Measurements from ENCODE around the gene PCGF1.

Gene PCGF1

GRCh38 chr2:74536166-74536950 lies 28.9 kb upstream of the PCGF1 start:
- DNase-seq, result no peak

GRCh38 chr2:74535440-74535965 lies 28.0 kb upstream of the PCGF1 start:
- no peak for DNase-seq

- DNase-seq, result no peak
Observed at GRCh38 chr2:74534411-74534810, 26.9 kb upstream of the PCGF1 start.

GRCh38 chr2:74533464-74533863 lies 26.0 kb upstream of the PCGF1 start:
- no peak for DNase-seq

DNA sequence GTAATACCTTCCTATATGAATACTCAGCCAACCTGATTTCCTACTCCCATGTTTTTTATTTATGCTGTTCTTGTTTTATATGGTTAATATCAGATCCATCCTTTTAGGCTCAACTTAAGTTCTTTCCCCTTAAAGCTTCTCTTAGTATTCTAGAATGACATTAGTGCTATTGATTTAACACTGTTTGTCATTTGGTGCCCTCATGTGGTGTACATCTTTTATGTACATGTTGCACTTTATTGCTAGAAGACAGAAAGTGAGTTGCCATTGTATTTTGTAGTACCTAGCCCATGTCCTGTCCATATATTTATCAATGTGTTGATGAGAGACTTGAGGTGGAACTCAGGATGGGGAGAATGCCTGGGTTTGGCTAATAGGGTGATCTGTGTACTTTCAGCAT lies 24.7 kb upstream of the PCGF1 start:
- DNase-seq, result no peak

GRCh38 chr2:74531666-74532065 lies 24.2 kb upstream of the PCGF1 start:
- DNase-seq, result no peak

DNA sequence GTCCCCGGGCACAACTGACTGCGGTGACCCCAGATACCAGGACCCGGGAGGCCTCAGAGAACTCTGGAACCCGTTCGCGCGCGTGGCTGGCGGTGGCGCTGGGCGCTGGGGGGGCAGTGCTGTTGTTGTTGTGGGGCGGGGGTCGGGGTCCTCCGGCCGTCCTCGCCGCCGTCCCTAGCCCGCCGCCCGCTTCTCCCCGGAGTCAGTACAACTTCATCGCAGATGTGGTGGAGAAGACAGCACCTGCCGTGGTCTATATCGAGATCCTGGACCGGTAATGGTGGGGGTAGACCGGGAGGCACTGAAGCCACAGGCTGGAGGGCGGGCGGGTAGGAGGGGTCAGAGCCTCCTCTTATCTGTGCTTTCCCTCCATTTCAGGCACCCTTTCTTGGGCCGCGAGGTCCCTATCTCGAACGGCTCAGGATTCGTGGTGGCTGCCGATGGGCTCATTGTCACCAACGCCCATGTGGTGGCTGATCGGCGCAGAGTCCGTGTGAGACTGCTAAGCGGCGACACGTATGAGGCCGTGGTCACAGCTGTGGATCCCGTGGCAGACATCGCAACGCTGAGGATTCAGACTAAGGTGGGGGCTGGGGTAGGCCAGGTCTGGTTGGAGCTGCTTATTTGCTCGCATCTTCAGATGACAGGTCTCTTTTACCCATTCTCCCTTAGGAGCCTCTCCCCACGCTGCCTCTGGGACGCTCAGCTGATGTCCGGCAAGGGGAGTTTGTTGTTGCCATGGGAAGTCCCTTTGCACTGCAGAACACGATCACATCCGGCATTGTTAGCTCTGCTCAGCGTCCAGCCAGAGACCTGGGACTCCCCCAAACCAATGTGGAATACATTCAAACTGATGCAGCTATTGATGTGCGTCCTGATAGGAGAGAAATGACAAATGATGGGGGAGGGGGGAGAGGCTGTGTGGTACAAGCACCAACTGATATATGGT lies 23.0 kb upstream of the PCGF1 start:
- peak; percentile 43 for DNase-seq

DNA sequence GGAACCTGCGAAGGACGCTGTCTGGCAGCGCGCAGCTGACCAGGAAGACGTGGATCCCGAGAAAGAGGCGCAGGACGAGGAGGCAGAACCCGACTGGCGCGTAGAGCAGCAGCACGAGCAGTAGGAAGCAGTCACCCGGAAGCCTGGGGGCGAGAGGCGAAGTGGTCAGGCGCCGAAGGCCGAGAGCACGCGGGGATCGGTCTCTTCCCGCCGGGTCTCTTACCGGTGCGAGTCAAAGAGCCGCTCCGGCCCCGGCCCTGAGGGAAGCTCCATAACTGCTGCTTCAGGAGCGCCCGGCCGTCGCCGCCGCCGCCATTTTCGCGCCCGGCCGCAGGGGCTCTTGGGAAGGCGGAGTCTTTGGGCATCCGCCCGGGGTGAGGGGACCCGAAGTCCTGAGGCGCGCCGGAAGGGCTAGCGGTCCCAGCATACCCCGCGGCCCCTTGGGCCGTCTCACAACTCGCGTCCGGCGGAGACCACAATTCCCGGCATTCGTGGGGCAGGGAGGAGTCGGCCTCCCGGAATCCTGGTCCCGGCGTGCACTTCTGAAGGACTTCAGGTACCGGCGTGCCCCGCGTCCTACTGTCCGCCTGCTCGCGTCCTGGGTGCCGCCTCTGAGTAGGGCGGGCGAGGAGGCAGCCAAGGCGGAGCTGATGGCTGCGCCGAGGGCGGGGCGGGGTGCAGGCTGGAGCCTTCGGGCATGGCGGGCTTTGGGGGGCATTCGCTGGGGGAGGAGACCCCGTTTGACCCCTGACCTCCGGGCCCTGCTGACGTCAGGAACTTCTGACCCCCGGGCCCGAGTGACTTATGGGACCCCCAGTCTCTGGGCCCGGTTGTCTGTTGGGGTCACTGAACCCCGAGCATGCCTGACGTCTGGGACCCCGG lies 22.1 kb upstream of the PCGF1 start, which contains the start of the genes AUP1 and HTRA2:
Gene AUP1, minus strand, starts transcription at position 350 of the 882 bp plus-strand sequence. Its CDS starts 77 bp downstream, at position 273.
Gene HTRA2, plus strand, starts transcription at position 577 of the 882 bp plus-strand sequence. Its CDS starts 74 bp downstream, at position 651.
- DNase-seq, result peak; percentile 85

GRCh38 chr2:74528600-74529356 lies 21.3 kb upstream of the PCGF1 start:
- DNase-seq, result peak; percentile 34

DNA sequence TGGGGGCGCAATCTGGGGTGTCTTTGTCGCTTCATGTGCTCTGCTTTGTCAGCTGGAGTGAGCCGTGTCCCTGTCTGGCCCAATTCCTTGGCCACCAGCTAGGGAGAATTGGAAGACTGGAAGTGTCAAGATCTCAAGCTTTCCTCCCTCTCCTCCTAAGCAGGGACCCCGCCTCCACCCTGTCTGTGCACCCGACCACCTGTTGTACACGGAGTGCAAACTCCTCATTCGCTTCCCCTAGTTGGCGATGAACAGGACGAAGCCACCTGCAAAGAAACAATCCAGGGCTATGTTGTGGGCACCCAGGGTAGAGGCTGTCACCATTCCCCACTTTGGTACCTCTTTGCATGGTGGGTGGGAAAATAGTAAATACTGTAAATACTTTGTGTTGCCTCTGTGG lies 20.2 kb upstream of the PCGF1 start:
- no peak for DNase-seq

GRCh38 chr2:74526649-74527230 lies 19.2 kb upstream of the PCGF1 start:
- DNase-seq, result no peak

- no peak for DNase-seq
Observed at GRCh38 chr2:74525717-74526648, 18.5 kb upstream of the PCGF1 start, which contains the start of gene DQX1. Gene DQX1 (minus strand): TSS chr2:74526231. CDS start chr2:74525729, 502 bp downstream.

DNA sequence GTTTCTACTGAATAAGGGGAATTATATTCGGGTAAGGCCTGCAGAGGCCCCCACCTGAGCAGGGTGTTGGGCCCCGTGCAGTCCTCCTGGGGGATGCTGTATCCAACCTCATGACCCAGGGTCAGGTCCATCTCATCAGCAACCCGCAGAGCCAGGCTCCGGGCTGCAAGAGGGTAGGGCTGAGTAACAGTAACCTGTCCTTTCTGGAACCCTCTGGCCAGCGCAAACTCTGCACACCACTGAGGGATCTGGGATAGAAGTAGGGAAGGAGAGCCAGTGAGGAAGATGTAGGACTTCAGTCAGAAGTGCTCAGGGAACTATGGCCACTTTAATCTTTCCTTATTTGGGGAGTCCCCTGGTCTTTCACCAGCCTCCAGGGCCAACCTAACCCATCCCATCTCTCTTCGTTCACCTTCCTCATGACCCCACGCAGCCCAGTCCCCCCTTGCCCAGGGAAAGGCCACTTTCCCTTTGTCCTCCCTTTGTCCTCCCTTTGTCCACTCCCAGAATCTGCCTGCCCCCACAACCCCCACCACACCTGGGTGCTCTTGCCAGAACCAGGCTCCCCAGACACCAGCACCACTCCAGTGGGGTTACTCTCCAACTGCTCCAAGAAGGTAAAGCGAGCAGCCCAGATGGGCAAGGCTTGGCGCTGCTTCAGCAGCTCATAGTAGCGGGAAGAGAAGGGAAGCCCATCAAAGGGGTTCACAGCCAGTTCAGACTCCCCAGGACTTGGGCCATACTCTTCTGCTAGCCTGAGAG lies 17.6 kb upstream of the PCGF1 start:
- DNase-seq, result no peak

DNA sequence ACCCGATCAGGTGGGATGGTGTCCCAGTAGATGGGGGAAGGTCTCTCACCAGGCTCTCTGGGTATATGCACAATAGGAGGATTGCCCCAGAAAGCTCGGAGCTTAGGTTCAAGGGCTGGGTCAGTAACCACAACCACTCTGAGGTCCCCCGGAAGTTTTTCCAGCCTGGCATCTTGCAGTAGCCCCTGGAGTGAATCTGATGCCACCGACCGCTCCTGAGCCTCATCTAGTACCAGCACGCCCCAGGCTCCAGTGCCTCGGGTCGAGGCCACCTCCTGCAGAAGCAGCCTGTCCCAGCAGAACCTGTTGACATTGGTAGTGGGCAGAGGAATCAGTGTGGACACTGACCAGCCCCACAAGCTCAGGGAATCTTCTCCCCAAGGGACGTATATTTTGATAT lies 16.5 kb upstream of the PCGF1 start:
- DNase-seq, result no peak

- DNase-seq, result no peak
Observed at GRCh38 chr2:74522516-74522915, 15.0 kb upstream of the PCGF1 start.

DNA sequence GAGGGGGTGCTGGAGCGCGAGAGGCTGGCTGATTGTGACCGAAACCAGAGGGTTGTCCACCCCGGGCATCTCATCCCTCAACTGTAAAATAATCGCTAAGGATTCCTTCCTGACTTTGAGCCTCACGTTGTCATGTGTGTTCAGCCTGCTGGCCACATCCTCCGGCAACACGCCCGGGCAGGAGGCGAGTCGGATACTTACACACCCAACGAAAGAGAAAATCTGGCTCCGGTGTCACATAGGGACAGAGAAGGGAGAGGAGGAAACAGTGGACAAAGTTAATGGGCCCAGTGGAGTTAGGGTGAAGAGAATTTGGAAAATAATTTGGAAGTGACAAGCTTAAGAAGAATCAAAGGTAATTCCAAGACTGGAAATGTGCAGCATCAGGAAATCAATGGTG lies 9.2 kb upstream of the PCGF1 start:
- DNase-seq, result no peak

DNA sequence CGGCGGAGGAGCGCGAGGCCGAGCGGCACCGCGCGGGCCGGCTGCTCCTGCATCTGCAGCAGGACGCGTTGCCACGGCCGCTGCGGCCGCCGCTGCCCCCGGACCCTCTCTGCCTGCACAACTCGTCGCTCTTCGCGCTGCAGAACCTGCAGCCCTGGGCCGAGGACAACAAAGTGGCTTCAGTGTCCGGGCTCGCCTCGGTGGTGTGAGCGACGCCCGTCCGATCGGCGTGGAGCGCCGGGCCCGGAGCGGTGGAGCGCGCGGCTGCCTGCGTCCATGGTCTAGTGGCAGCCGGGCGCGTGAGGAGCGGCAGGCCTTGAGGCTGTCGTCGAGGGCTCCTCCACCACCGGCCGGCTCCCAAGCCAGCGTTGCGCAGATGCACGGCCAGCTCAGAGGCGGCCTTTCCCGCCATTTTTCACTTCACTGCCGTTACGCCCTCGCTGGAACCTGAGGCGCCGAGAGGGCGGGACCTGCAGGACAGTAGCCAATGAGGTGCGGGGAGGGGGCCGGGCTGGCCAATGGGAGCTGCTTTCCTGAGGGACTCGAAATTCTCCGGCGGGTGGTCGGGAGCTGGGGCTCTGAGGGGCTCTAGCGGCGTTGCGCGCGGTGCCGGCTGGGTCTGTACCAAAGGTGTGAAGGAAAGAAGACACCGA lies 8.6 kb upstream of the PCGF1 start:
- DNase-seq, result peak; percentile 78

DNA sequence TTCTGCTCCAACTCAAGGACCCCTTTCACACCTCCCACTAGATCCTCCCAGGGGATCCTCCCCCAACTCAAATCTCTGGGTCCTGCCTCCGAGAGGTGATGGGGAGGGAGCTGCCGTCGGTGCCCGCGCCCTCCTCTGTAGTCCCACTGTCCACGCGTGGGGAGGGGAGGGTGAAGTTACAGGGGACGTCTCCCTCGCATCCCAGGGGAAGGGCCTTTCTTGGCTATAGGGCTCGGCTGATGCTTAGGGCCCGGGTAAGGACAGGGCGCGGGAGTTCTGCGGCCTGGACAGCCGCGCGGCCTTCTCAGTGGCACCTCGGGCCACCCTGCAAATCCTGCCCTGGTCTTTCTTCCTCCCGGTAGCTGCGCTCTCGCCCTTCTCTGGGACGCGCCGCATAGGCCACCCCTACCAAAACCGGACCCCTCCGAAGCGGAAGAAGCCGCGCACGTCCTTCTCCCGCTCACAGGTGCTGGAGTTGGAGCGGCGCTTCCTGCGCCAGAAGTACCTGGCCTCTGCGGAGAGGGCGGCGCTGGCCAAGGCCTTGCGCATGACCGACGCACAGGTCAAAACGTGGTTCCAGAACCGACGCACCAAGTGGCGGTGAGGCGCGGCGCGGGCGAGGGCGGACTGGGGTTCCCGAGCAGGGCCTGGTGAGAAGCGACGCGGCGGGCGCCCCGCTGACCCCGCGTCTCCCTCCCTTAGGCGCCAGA lies 7.9 kb upstream of the PCGF1 start:
- no peak for DNase-seq

Measured in activated CD8-positive, alpha-beta memory T cell treated with anti-CD3 and anti-CD28 coated beads, Interleukin-2, amount 50 U/mL, for 4 hours (primary cell).